Adrenal gland (tissue), 12 donors: ENCODE measurements around the gene SAMD4B. TPM values are rescaled to one million over a fixed set of nuclear protein-coding genes. Genes with fewer than 3 reads are reported as not detected.

ENCODE experiments used
- DNase-seq, 7 donors: peaks; one replicate each; pipeline ENCODE4 v3.0.0-alpha.2; 2019 to 2020
- H3K27ac ChIP-seq, 5 donors: fragments of 200-600 bp; sonication (generic) in 4 of 5; 1 replicate in 3 of 5; 2 replicates in 2 of 5; pipeline versions ENCODE4 v1.5.1 to v1.8.0; 2016 to 2020; ENCODE audit warnings: mild to moderate bottlenecking in 1 of 5
- H3K27me3 ChIP-seq: fragments of 200-600 bp; 2 replicates; pipeline ENCODE4 v1.8.0; 2021
- H3K36me3 ChIP-seq, 2 donors: fragments of 200-600 bp; replicated peaks in 1 of 2; 1 replicate in 1 of 2; 2 replicates in 1 of 2; pipeline versions ENCODE4 v1.5.1 to v1.8.0; 2018 to 2022
- H3K4me1 ChIP-seq, 2 donors: fragments of 200-600 bp; replicated peaks in 1 of 2; 1 replicate in 1 of 2; 2 replicates in 1 of 2; pipeline versions ENCODE4 v1.5.1 to v1.8.0; 2018 to 2021
- H3K4me3 ChIP-seq, 4 donors: fragments of 200-600 bp; sonication (generic) in 3 of 4; one replicate each; pipeline ENCODE4 v1.5.1; 2016 to 2018
- H3K9me3 ChIP-seq, 3 donors: fragments of 200-600 bp; sonication (generic) in 1 of 3; replicated peaks in 1 of 3; 1 replicate in 2 of 3; 2 replicates in 1 of 3; pipeline versions ENCODE4 v1.5.1 to v1.8.0; 2016 to 2021
- CTCF ChIP-seq, 6 experiments: fragments of 450-650 bp in 4 of 6; fragments of 200-600 bp in 2 of 6; sonication (generic) in 1 of 6; IDR thresholded peaks; 1 replicate in 5 of 6; 2 replicates in 1 of 6; pipeline versions ENCODE4 v1.5.1 to v1.8.0; 2016 to 2021; ENCODE audit warnings: antibody characterized with exemption in 6 of 6, mild to moderate bottlenecking in 2 of 6, moderate library complexity in 1 of 6
- POLR2A ChIP-seq, 2 donors: fragments of 450-650 bp; IDR thresholded peaks; one replicate each; pipeline ENCODE4 v1.6.1; 2017; ENCODE audit warnings: antibody characterized with exemption in 2 of 2, mild to moderate bottlenecking in 2 of 2, moderate library complexity in 1 of 2
- WGBS, 4 donors: extraction: QIAGEN DNeasy Blood & Tissue Kit in 2 of 4; methylation state at CpG; one replicate each; pipeline versions ENCODE4 v1.1.5 to v1.1.7; 2013 to 2017; 5-methylcytosine and 5-hydroxymethylcytosine counted together
- intact Hi-C, 2 donors: fragments of 100-400 bp; cut with DNase I; formaldehyde crosslinking; loops; one replicate each; pipeline versions ENCODE4 v1.14.1 to v1.15.0; 2022 to 2023
- polyA plus RNA-seq, 3 donors: library from polyadenylated mRNA; stranded (reverse); fragments of 200-250 nt in 2 of 3; fragments of 350-450 nt in 1 of 3; fragmentation: Illumina TruSeq in 1 of 3; extraction: RNeasy Lipid Tissue Mini Kit (QIAGEN cat#74804) in 1 of 3; gene quantifications; one replicate each; pipeline ENCODE4 v1.2.3, GENCODE V29; 2013 to 2014
- total RNA-seq, 9 donors: library from RNA; depleted of rRNA in 4 of 9; stranded (reverse); fragments of >200 nt in 4 of 9; fragments of 120-200 nt in 1 of 9; fragmentation: NEBNext Ultra II Directional in 1 of 9; extraction: Animal tissue kit (Norgen Biotek cat#: 25700) in 1 of 9; gene quantifications; one replicate each; pipeline versions ENCODE4 v1.1.0 to v1.2.4, GENCODE V29; 2013 to 2023
- donor health status: healthy with polysubstance abuse.
- donor health status: Bipolar disorder and iron deficiency.
- donor health status: DM: yes; HTN: yes; CAD: no.
- donor health status: DM: no; HTN: no; CAD: no.
- donor health status: DM: no; HTN: no; CAD: no.
- donor health status: DM: yes; HTN: yes; CAD: no.

Gene SAMD4B
- total and polyA plus RNA-seq, 12 donors: 37.9 to 280 (median 98.6) TPM

GRCh38 chr19:39318690-39319089 lies 23.5 kb upstream of the SAMD4B start:
- Histone ChIP-seq H3K4me3 (no peak overlapping the region), H3K27ac (no peak overlapping the region), H3K36me3 (no peaks in the 10 kb centered on the region), H3K4me1 (no peaks in the 10 kb centered on the region), H3K9me3 (no peaks in the 10 kb centered on the region), H3K27me3 (no peaks in the 10 kb centered on the region)
- no peak for DNase-seq
- 83 to 96% (median 93%) methylated on average over 4 of the region's 4 CpGs for WGBS, 4 donors
- TF ChIP-seq POLR2A (IDR thresholded peaks at IDR 0.05) (no peak), CTCF (IDR thresholded peaks at IDR 0.05) (no peak)
- intact Hi-C loops: no loop called here

GRCh38 chr19:39319098-39319891 lies 22.9 kb upstream of the SAMD4B start:
- TF ChIP-seq CTCF (IDR thresholded peaks at IDR 0.05) (no peak), POLR2A (IDR thresholded peaks at IDR 0.05) (no peak)
- H3K4me1 ChIP-seq: no peaks in the 10 kb centered on the region
- no peak for DNase-seq
- 84 to 93% (median 88%) methylated on average over 4 to 5 of the region's 5 CpGs for WGBS, 4 donors
- intact Hi-C loops: no loop called here
- H3K36me3 ChIP-seq: no peaks in the 10 kb centered on the region
- no peak overlapping the region for H3K27ac ChIP-seq
- no peaks in the 10 kb centered on the region for H3K27me3 ChIP-seq
- H3K9me3 ChIP-seq: no peaks in the 10 kb centered on the region
- no peak overlapping the region for H3K4me3 ChIP-seq

GRCh38 chr19:39319892-39320248 lies 22.4 kb upstream of the SAMD4B start:
- intact Hi-C loops: loop anchor here in 1 of 2 donors (10.0 kb wide), 1 partner anchor 115 kb away; the partner anchor contains the start of gene SYCN
- Histone ChIP-seq H3K36me3 (no peaks in the 10 kb centered on the region), H3K27me3 (no peaks in the 10 kb centered on the region), H3K4me3 (peak overlapping the region in 1 of 4 donors; percentile 52), H3K9me3 (no peaks in the 10 kb centered on the region), H3K27ac (no peak overlapping the region), H3K4me1 (no peaks in the 10 kb centered on the region)
- DNase-seq: no peak
- 10 to 27% (median 24%) methylated on average over 7 to 16 of the region's 16 CpGs; no CpG with 5 or more reads in 1 of the 4 donors for WGBS, 4 donors
- TF ChIP-seq CTCF (IDR thresholded peaks at IDR 0.05) (no peak), POLR2A (IDR thresholded peaks at IDR 0.05) (no peak)

- H3K36me3 ChIP-seq: no peaks in the 10 kb centered on the region
- intact Hi-C loops: loop anchor here in 1 of 2 donors (10.0 kb wide), 1 partner anchor 116 kb away; the partner anchor contains the start of gene SYCN
- H3K27ac ChIP-seq: no peak overlapping the region
These were observed 20.9 kb upstream of the SAMD4B start for GRCh38 chr19:39321117-39321831.

More at GRCh38 chr19:39321117-39321831, 20.9 kb upstream of the SAMD4B start:
- H3K9me3 ChIP-seq: no peaks in the 10 kb centered on the region
- TF ChIP-seq POLR2A (IDR thresholded peaks at IDR 0.05) (no peak), CTCF (IDR thresholded peaks at IDR 0.05) (no peak)
- 19 to 90% (median 51%) methylated on average over 2 to 10 of the region's 10 CpGs for WGBS, 4 donors
- H3K4me3 ChIP-seq: peak overlapping the region in 1 of 4 donors; percentile 52
- no peaks in the 10 kb centered on the region for H3K27me3 ChIP-seq
- no peak for DNase-seq
- no peaks in the 10 kb centered on the region for H3K4me1 ChIP-seq
